DLD1 (cell line): ENCODE measurements around the gene CAMKMT.

Experiments used
- in situ Hi-C: cut with HindIII; loops from 2 replicates; pipeline ENCODE4 v1.10.0; 2017; ENCODE audit warnings: low sequenced_read_pairs

The CAMKMT gene

GRCh38 chr2:44719562-44719961 lies 357.8 kb downstream of the CAMKMT start:
- in situ Hi-C loops = loop anchor here (5.0 kb wide), 1 partner anchor 43 kb away; no protein-coding TSS in a partner anchor

- in situ Hi-C loops = no loop called here
These were observed 360.4 kb downstream of the CAMKMT start for GRCh38 chr2:44722026-44722625.

GRCh38 chr2:44723921-44724320 lies 362.2 kb downstream of the CAMKMT start:
- in situ Hi-C loops = no loop called here

GRCh38 chr2:44730593-44730992 lies 368.8 kb downstream of the CAMKMT start:
- in situ Hi-C loops = no loop called here

- in situ Hi-C loops = no loop called here
These were observed 369.8 kb downstream of the CAMKMT start for GRCh38 chr2:44731505-44731904.

- in situ Hi-C loops = no loop called here
These were observed 374.7 kb downstream of the CAMKMT start for GRCh38 chr2:44736270-44736942.

GRCh38 chr2:44740678-44741077 lies 378.9 kb downstream of the CAMKMT start:
- in situ Hi-C loops = no loop called here

- in situ Hi-C loops = no loop called here
These were observed 379.8 kb downstream of the CAMKMT start for GRCh38 chr2:44741507-44741906.

- in situ Hi-C loops = no loop called here
These were observed 380.3 kb downstream of the CAMKMT start for GRCh38 chr2:44742057-44742456.

GRCh38 chr2:44743473-44743872 lies 381.7 kb downstream of the CAMKMT start:
- in situ Hi-C loops = no loop called here

GRCh38 chr2:44744961-44745892 lies 383.5 kb downstream of the CAMKMT start:
- in situ Hi-C loops = no loop called here

GRCh38 chr2:44745922-44746766 lies 384.4 kb downstream of the CAMKMT start:
- in situ Hi-C loops = no loop called here

GRCh38 chr2:44746856-44747615 lies 385.3 kb downstream of the CAMKMT start:
- in situ Hi-C loops = no loop called here

GRCh38 chr2:44747794-44748193 lies 386.0 kb downstream of the CAMKMT start:
- in situ Hi-C loops = no loop called here

- in situ Hi-C loops = no loop called here
These were observed 390.2 kb downstream of the CAMKMT start for GRCh38 chr2:44751754-44752479.

GRCh38 chr2:44752761-44753160 lies 391.0 kb downstream of the CAMKMT start:
- in situ Hi-C loops = no loop called here

- in situ Hi-C loops = no loop called here
These were observed 392.0 kb downstream of the CAMKMT start for GRCh38 chr2:44753552-44754285.

GRCh38 chr2:44758591-44758990 lies 396.8 kb downstream of the CAMKMT start:
- in situ Hi-C loops = no loop called here

- in situ Hi-C loops = loop anchor here (5.0 kb wide), 1 partner anchor 43 kb away; no protein-coding TSS in a partner anchor
These were observed 398.1 kb downstream of the CAMKMT start for GRCh38 chr2:44759823-44760222.
